Measurements from ENCODE around the gene ALDOC.

Gene ALDOC

DNA sequence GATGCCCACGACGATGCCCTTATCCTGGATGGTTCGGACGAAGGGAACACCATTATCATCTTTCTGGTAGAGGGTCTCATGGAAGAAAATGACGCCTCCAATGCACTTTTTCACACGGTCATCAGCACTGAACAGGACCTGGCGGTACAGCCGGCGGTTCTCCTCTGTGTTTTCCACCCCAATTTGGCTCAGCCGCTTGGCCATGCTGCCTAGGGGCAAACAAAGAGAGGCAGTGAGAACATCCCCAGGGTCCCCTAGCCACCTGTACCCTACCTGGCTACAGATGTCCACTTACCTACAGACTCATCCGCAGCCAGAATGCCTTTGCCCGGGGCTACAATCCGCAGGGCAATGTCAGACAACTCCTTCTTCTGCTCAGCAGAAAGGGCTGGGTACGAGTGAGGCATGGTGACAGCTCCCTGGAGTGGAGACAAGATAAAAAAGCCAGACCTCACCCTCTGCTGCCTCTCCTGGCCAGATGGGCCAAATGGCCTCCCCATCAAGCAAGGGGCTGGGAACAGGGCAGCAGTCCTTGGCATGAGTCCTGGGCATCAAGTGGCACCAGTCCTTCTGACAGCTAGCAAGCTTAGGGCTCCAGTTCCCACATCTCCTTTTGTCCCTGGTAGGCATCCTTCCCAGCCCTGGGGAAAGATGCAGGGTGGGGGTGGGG lies 1.4 kb downstream of the ALDOC start:
- TF ChIP-seq, protein P1, sequence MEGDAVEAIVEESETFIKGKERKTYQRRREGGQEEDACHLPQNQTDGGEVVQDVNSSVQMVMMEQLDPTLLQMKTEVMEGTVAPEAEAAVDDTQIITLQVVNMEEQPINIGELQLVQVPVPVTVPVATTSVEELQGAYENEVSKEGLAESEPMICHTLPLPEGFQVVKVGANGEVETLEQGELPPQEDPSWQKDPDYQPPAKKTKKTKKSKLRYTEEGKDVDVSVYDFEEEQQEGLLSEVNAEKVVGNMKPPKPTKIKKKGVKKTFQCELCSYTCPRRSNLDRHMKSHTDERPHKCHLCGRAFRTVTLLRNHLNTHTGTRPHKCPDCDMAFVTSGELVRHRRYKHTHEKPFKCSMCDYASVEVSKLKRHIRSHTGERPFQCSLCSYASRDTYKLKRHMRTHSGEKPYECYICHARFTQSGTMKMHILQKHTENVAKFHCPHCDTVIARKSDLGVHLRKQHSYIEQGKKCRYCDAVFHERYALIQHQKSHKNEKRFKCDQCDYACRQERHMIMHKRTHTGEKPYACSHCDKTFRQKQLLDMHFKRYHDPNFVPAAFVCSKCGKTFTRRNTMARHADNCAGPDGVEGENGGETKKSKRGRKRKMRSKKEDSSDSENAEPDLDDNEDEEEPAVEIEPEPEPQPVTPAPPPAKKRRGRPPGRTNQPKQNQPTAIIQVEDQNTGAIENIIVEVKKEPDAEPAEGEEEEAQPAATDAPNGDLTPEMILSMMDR (IDR thresholded peaks at IDR 0.05; ENCODE audit: low read length, missing control alignments): no peak
- no peak overlapping the region for H3K4me3 ChIP-seq (replicated peaks; ENCODE audit: low read depth, low read length)
- no peak for DNase-seq (ENCODE audit: low read depth)

DNA sequence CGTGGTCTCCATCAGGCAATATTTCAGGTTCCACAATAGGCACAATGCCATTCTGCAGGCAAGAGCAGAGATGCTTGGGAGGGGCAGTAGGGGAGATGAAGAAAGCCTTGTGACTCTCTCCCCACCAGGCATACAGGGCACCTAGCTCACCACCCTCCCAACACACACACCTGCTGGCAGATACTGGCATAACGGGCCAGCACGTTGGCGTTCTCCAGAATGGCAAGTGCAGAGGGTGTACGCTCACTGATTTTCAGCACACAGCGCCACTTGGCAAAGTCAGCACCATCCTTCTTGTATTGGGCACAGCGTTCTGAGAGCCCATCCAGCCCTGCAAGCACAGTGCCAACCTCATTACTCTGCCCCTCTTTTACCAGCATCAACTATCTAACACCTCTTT lies 2.2 kb downstream of the ALDOC start:
- TF ChIP-seq, protein P1 (IDR thresholded peaks at IDR 0.05; ENCODE audit: low read length, missing control alignments): no peak
- no peak for DNase-seq (ENCODE audit: low read depth)
- no peak overlapping the region for H3K4me3 ChIP-seq (replicated peaks; ENCODE audit: low read depth, low read length)

DNA sequence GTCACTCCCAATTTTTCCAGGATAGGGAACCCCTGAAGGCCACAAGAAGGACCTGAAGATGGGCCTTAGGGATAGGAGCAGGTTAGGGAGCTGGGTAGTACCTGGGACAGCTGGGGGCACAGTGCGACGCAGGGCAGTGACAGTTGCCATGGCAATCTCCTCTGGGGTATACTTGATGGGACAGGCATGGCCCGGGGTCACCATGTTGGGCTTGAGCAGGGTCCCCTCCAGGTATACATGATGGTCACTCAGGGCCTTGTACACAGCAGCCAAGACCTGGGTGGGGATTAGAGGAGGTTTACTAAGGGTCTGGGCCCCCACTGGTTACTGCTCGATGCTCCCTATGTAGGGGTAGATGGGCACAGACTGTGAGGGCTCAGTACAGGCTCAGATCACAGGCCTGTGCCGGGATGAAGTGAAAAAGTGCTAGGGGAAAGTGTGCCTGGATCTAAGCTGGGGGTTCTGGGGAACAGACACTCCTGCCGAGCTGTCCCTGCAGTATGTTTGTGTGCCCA lies 2.7 kb downstream of the ALDOC start:
- H3K4me3 ChIP-seq (replicated peaks; ENCODE audit: low read depth, low read length): no peak overlapping the region
- no peak for DNase-seq (ENCODE audit: low read depth)
- TF ChIP-seq, protein P1 (IDR thresholded peaks at IDR 0.05; ENCODE audit: low read length, missing control alignments): no peak

DNA sequence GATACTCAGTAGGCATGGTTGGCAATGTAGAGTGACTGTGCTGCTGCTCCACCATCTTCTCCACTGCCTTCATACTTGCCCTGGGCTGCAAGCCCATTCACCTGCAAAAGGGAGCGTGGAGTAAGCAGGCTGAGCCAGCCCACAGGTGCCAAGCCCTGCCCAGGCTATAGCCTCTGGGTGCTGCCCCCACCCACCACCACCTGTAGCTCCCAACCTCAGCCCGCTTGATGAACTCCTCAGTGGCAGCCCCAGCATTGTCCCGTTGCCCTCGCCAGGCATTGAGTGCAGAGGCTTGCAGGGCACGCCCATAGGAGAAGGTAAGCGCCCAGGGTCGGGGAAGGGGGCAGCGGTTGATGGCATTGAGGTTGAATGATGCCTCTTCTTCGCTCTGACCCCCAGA lies 3.2 kb downstream of the ALDOC start:
- DNase-seq (ENCODE audit: low read depth): no peak
- TF ChIP-seq, protein P1 (IDR thresholded peaks at IDR 0.05; ENCODE audit: low read length, missing control alignments): no peak
- H3K4me3 ChIP-seq (replicated peaks; ENCODE audit: low read depth, low read length): no peak overlapping the region

DNA sequence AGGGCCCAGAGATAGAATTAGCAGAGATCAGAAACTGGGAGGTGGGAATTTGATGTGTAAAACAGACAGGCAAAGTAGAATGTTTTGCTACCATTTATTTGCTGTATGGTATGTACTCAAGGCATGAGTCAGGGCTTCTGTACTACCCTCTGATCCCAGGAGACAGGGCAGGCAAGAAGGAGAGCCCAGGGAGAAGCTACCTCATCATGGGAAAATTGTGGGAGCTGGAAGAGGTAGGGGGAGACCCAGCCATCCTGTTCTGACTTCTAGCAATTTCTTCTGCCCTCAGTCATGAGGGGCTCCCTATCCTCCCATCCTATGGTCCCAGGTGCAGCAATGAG lies 3.7 kb downstream of the ALDOC start:
- no peak overlapping the region for H3K4me3 ChIP-seq (replicated peaks; ENCODE audit: low read depth, low read length)
- TF ChIP-seq, protein P1 (IDR thresholded peaks at IDR 0.05; ENCODE audit: low read length, missing control alignments): no peak
- no peak for DNase-seq (ENCODE audit: low read depth)

DNA sequence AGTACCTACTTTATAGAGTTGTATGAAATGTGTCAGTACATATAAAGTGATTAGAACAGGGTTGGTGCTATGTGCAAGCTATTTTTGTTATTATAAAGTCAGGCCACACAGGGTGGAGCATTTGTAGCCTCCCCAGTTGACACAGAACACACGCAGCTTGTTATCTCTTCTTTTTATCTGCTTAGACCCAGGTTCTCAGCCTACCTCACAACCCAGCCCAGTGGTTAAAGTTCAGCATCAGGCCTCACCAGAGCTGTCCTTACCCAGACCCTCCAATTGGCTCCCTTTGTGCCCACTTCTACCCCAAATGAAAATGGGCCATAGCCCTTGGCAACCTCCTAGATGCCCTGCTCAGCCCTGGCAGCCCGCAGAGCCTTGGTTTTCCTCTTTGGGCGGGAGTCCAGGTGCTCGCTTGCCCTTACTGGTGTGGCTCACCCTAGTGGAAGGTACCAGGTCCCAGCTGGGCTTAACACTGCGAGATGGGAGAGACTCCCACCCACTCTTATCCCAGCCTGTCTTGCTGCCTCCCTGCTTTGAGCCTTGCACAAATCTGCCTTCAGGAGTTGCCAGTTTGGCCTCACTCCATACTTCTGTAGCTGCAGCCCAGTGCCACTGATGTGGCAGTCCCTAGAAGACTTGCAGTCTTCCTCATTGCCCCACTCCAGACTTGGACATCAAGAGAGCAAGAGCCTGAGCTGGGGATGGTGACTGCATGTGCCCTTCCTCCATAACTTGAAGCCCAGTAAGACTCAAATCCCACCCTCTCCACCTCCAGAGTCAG lies 4.2 kb downstream of the ALDOC start:
- TF ChIP-seq, protein P1 (IDR thresholded peaks at IDR 0.05; ENCODE audit: low read length, missing control alignments): no peak
- no peak overlapping the region for H3K4me3 ChIP-seq (replicated peaks; ENCODE audit: low read depth, low read length)
- DNase-seq (ENCODE audit: low read depth): no peak

All from fibroblast of pulmonary artery (primary cell).